Body of pancreas (tissue), 4 donors: Measurements from ENCODE around the gene PRR20B. TPM values are rescaled to one million over a fixed set of nuclear protein-coding genes. Genes with fewer than 3 reads are reported as not detected.
"Not testable (repeated sequence)": the region's sequence is repeated elsewhere in the genome, so short reads cannot be mapped to it uniquely, and the experiment has no call there.

ENCODE experiments used
- ATAC-seq: fragments of 150-250 bp; one replicate; pipeline ENCODE4 v1.9.1; 2016
- DNase-seq, 4 donors: peaks; one replicate each; pipeline ENCODE4 v3.0.0-alpha.2; 2019
- H3K27ac ChIP-seq, 4 donors: fragments of 200-600 bp; sonication (generic); 1 replicate in 3 of 4; 2 replicates in 1 of 4; pipeline versions ENCODE4 v1.5.1 to v1.6.1; 2016 to 2019; ENCODE audit warnings: mild to moderate bottlenecking in 1 of 4, mixed read lengths in 1 of 4, moderate library complexity in 1 of 4
- H3K27me3 ChIP-seq, 2 donors: fragments of 200-600 bp; sonication (generic); one replicate each; pipeline ENCODE4 v1.6.0; 2016; ENCODE audit warnings: mild to moderate bottlenecking in 1 of 2
- H3K36me3 ChIP-seq, 2 donors: fragments of 200-600 bp; sonication (generic); replicated peaks in 1 of 2; 2 replicates each; pipeline ENCODE4 v1.5.1; 2016; ENCODE audit warnings: low read depth in 2 of 2; ENCODE audit not compliant: insufficient read depth in 1 of 2
- H3K4me1 ChIP-seq: fragments of 200-600 bp; sonication (generic); one replicate; pipeline ENCODE4 v1.6.0; 2016
- H3K4me3 ChIP-seq, 2 donors: fragments of 200-600 bp; sonication (generic); 1 replicate in 1 of 2; 2 replicates in 1 of 2; pipeline ENCODE4 v1.5.1; 2016 to 2019
- H3K9me3 ChIP-seq, 3 donors: fragments of 200-600 bp; sonication (generic); 1 replicate in 2 of 3; 2 replicates in 1 of 3; pipeline ENCODE4 v1.5.1; 2016
- CTCF ChIP-seq, 7 experiments: fragments of 450-650 bp in 4 of 7; fragments of 200-600 bp in 3 of 7; sonication (generic) in 3 of 7; IDR thresholded peaks; one replicate each; pipeline ENCODE4 v1.5.1; 2016 to 2019; ENCODE audit warnings: antibody characterized with exemption in 7 of 7
- POLR2A ChIP-seq, 3 donors: fragments of 450-650 bp; IDR thresholded peaks; one replicate each; pipeline ENCODE4 v1.6.1; 2016; ENCODE audit warnings: antibody characterized with exemption in 3 of 3, mild to moderate bottlenecking in 2 of 3
- WGBS, 2 donors: methylation state at CpG; one replicate each; pipeline ENCODE4 v1.1.5; 2017; 5-methylcytosine and 5-hydroxymethylcytosine counted together
- intact Hi-C: fragments of 100-400 bp; cut with DNase I; formaldehyde crosslinking; loops from one replicate; pipeline ENCODE4 v1.15.1; 2023
- total RNA-seq, 2 donors: library from RNA; depleted of rRNA; stranded (reverse); fragments of >200 nt; gene quantifications; one replicate each; pipeline ENCODE4 v1.1.0, GENCODE V29; 2016

PRR20B gene
- total RNA-seq, 2 donors from 2014 or later = not detected

DNA sequence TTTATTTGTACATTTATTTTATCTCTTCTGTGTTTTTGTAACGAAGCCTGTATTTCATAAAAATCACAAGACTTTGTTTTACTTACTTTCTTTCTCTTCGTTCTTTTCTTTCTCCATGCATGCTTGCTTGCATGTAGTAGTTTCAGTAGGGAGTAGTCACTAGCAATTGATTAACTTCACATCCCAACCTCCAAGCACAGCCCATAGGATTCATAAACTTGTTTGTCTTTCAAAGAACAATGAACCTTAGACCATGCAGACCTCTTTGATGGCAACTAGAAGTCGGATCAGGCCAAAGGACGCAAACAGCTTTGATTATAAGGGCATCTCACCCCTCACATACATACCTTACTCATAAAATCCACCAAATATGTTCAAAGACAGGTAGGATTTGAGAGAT is 9.7 kb upstream of the PRR20B start:
- H3K4me3 ChIP-seq = no peak overlapping the region
- no peaks in the 10 kb centered on the region for H3K27me3 ChIP-seq
- 28 to 33% methylated on average over 4 of the region's 4 CpGs for WGBS, 2 donors
- no peak for DNase-seq
- no peak for TF ChIP-seq CTCF (IDR thresholded peaks at IDR 0.05)
- no peak for TF ChIP-seq POLR2A (IDR thresholded peaks at IDR 0.05)
- ATAC-seq = no peak
- no peaks in the 10 kb centered on the region for H3K9me3 ChIP-seq
- H3K36me3 ChIP-seq = no peaks in the 10 kb centered on the region
- no peak overlapping the region for H3K27ac ChIP-seq
- no peaks in the 10 kb centered on the region for H3K4me1 ChIP-seq
- intact Hi-C loops = no loop called here

GRCh38 chr13:57138988-57139387 is 8.3 kb upstream of the PRR20B start:
- TF ChIP-seq CTCF (IDR thresholded peaks at IDR 0.05) = no peak
- no peak for TF ChIP-seq POLR2A (IDR thresholded peaks at IDR 0.05)
- no peak overlapping the region for H3K27ac ChIP-seq
- no peaks in the 10 kb centered on the region for H3K4me1 ChIP-seq
- 63 to 75% methylated on average over 5 of the region's 5 CpGs for WGBS, 2 donors
- no peaks in the 10 kb centered on the region for H3K27me3 ChIP-seq
- ATAC-seq = no peak
- H3K36me3 ChIP-seq = no peaks in the 10 kb centered on the region
- no peak overlapping the region for H3K4me3 ChIP-seq
- intact Hi-C loops = no loop called here
- DNase-seq = no peak
- no peaks in the 10 kb centered on the region for H3K9me3 ChIP-seq

DNA sequence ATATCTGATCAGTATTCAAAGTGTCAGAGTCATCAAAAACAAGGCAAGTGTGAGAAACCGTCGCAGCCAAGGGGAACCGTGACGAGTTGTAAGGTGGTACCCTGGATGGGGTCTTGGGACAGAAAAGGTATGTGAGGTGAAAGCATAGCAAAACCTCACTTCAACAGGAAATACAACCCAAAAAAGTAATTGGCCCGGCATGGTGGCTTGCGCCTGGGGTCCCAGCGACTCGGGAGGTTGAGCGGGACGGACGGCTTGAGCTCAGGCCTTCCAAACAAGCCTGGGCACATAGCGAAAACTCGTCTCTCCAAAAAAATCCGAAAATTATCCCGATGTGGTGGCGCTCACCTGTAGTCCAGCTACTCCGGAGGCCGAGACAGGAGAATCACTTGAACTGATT is 7.5 kb upstream of the PRR20B start:
- H3K27me3 ChIP-seq, intact Hi-C loops, DNase-seq, H3K27ac ChIP-seq, H3K4me3 ChIP-seq, H3K36me3 ChIP-seq, ATAC-seq, H3K9me3 ChIP-seq, H3K4me1 ChIP-seq: not testable (repeated sequence)
- WGBS, 2 donors = no CpG with 5 or more reads among the region's 18 CpGs

GRCh38 chr13:57140235-57140968 is 6.9 kb upstream of the PRR20B start, which contains the start of gene PRR20A:
PRR20A (plus strand) TSS chr13:57140918; CDS start chr13:57141305, 387 bp downstream.
- H3K36me3 ChIP-seq, H3K4me1 ChIP-seq, ATAC-seq, intact Hi-C loops, H3K4me3 ChIP-seq, H3K27me3 ChIP-seq, DNase-seq, H3K27ac ChIP-seq, H3K9me3 ChIP-seq: not testable (repeated sequence)
- 85% methylated on average over 9 of the region's 34 CpGs; no CpG with 5 or more reads in 1 of the 2 donors for WGBS, 2 donors

DNA sequence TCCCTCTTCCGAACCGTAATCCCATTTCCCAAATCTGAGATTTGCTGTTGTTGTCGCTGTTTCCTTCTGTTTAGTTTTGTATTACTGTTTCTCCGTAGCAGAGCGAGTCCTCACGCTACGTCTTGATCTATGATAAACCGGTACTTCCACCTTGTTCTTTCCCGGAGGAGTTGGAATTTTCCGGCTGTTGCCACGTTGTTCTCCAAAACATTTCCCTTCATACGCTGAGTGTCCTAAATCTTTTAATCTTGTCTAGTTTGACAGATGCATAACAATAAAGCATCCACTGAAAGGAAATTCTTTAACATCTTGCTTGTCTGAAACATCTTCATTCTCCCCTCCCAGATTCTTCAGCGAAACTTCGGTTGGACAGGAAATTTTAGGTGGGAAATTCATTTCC is 818 bp downstream of the PRR20B start:
- H3K4me1 ChIP-seq, H3K27ac ChIP-seq, H3K9me3 ChIP-seq, H3K27me3 ChIP-seq, H3K4me3 ChIP-seq, H3K36me3 ChIP-seq, ATAC-seq, intact Hi-C loops, DNase-seq: not testable (repeated sequence)
- WGBS, 2 donors = 83 to 91% methylated on average over 9 of the region's 14 CpGs

GRCh38 chr13:57153761-57154160 is 6.5 kb downstream of the PRR20B start, which contains the start of gene PRR20C:
PRR20C (plus strand) TSS chr13:57154061; CDS start chr13:57154448, 387 bp downstream.
- H3K4me3 ChIP-seq, H3K4me1 ChIP-seq, ATAC-seq, DNase-seq, intact Hi-C loops, H3K27ac ChIP-seq, H3K27me3 ChIP-seq, H3K36me3 ChIP-seq, H3K9me3 ChIP-seq: not testable (repeated sequence)
- WGBS, 2 donors = no CpG with 5 or more reads among the region's 22 CpGs

DNA sequence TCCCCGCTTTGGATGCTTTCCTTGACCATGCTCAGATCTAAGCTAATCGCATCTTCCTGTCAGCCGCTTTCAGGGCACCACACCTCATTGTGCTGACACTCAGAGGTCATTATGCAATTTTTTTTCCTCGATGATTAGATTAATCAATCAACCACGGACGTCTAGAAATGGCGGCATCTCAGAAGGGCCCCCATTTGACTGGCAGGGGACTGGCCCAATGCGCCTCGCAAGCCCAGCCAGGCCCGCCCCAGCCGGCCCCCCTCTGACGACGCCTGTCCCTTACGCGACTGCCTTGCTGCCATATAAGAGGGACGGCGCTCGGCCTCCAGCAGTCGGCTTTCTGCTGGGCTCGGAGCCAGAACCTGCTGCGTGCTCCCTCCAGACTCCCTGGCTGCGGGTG is 13.0 kb downstream of the PRR20B start, which contains the start of gene PRR20D:
Gene PRR20D, plus strand, starts transcription at position 301 of the 400 bp plus-strand sequence. CDS start 387 bp downstream, outside the sequence.
- no CpG with 5 or more reads among the region's 22 CpGs for WGBS, 2 donors
- intact Hi-C loops, ATAC-seq, DNase-seq, H3K9me3 ChIP-seq, H3K36me3 ChIP-seq, H3K27me3 ChIP-seq, H3K27ac ChIP-seq, H3K4me3 ChIP-seq, H3K4me1 ChIP-seq: not testable (repeated sequence)

DNA sequence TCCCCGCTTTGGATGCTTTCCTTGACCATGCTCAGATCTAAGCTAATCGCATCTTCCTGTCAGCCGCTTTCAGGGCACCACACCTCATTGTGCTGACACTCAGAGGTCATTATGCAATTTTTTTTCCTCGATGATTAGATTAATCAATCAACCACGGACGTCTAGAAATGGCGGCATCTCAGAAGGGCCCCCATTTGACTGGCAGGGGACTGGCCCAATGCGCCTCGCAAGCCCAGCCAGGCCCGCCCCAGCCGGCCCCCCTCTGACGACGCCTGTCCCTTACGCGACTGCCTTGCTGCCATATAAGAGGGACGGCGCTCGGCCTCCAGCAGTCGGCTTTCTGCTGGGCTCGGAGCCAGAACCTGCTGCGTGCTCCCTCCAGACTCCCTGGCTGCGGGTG is 19.6 kb downstream of the PRR20B start, which contains the start of gene PRR20E:
Gene PRR20E, plus strand, starts transcription at position 301 of the 400 bp plus-strand sequence. CDS start 387 bp downstream, outside the sequence.
- H3K36me3 ChIP-seq, ATAC-seq, intact Hi-C loops, DNase-seq, H3K9me3 ChIP-seq, H3K27ac ChIP-seq, H3K4me3 ChIP-seq, H3K4me1 ChIP-seq, H3K27me3 ChIP-seq: not testable (repeated sequence)
- no CpG with 5 or more reads among the region's 22 CpGs for WGBS, 2 donors
